ENCODE results near the gene OR9A2. TPM values are rescaled to one million over a fixed set of nuclear protein-coding genes. Genes with fewer than 3 reads are reported as not detected.

The OR9A2 gene
- total and polyA plus RNA-seq, 11 donors: 0.29 TPM; not detected in 10

DNA sequence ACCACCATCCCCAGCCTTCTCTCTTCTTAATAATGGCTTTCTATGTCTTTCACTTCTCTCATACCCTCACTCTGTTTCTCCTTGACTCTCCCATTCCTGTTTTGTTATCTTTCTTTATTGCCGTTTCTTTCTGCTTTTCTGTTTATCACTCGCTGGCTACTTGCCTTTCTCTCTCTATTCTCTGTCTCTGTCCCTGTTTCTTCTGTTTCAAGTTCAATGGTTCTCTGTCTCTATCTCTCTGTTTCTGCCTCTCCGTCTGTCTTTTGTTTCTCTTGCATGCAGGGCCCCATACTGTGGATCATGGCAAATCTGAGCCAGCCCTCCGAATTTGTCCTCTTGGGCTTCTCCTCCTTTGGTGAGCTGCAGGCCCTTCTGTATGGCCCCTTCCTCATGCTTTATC is 25.1 kb upstream of the OR9A2 start, which contains the start of gene OR6V1:
TSS of gene OR6V1 (plus strand) at position 301 of the 400 bp plus-strand sequence. CDS start at position 301, 0 bp downstream.
- Histone ChIP-seq H3K27me3 (no peaks in the 10 kb centered on the region), H3K36me3 (no peaks in the 10 kb centered on the region), H3K4me1 (peaks cover 0 to 25% (median 5%) of the 10 kb centered on the region in 12 donors), H3K27ac (peak within 1 kb of the TSS in 6 of 12 donors; percentile 65 to 83 (median 74)), H3K9me3 (peaks cover 0 to 6% (median 0%) of the 10 kb centered on the region in 12 donors), H3K4me3 (no peak within 1 kb of the TSS)
- intact Hi-C loops (cut with DNase I): no loop called here
- 84 to 94% (median 89%) methylated on average over 4 of the region's 4 CpGs for WGBS, 4 donors
- no peak for ATAC-seq
- DNase-seq: no peak
- TF ChIP-seq, protein P1, sequence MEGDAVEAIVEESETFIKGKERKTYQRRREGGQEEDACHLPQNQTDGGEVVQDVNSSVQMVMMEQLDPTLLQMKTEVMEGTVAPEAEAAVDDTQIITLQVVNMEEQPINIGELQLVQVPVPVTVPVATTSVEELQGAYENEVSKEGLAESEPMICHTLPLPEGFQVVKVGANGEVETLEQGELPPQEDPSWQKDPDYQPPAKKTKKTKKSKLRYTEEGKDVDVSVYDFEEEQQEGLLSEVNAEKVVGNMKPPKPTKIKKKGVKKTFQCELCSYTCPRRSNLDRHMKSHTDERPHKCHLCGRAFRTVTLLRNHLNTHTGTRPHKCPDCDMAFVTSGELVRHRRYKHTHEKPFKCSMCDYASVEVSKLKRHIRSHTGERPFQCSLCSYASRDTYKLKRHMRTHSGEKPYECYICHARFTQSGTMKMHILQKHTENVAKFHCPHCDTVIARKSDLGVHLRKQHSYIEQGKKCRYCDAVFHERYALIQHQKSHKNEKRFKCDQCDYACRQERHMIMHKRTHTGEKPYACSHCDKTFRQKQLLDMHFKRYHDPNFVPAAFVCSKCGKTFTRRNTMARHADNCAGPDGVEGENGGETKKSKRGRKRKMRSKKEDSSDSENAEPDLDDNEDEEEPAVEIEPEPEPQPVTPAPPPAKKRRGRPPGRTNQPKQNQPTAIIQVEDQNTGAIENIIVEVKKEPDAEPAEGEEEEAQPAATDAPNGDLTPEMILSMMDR (IDR thresholded peaks at IDR 0.05): no peak
- no peak for TF ChIP-seq POLR2A (IDR thresholded peaks at IDR 0.05)

DNA sequence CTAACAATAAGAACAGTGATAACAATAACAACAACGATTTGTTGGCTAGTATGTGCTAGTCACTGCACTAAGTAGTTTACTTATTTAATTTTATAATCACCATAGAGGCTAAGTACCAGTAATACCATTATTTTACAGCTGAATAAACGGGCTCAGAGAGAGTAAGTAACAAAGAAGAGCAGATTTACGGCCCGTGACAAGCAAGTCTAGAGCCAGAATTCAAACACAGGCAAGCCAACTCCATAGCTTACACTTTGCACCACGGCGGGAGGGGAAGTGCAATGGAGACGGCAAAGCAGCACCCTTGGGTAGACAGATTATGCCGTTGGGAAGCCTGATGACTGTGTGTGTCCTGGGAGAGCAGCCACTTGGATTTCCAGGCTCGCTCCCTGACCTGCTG is 24.0 kb upstream of the OR9A2 start:
- no peak for ATAC-seq

DNA sequence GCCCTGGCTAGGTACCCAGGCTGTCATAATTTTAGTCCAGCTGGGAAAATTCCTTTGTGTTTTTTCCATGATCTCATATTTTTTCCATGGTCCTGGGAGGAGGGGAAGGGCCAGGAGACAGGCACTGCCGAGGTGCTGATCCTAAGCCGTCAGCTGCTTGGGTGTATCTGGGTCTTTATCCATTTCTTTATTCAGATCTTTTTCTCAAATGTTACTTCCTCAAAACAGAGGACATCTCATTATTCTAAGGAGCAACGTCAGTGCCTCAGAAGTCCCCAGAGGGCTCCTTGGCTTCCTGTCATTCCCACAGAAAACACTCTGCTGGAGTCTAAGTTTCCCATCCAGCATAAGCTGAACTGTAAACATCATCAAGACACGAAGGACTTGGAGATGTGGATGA is 22.4 kb upstream of the OR9A2 start:
- Histone ChIP-seq H3K9me3 (no peaks in the 10 kb centered on the region), H3K36me3 (no peaks in the 10 kb centered on the region), H3K4me1 (peaks cover 0 to 32% (median 5%) of the 10 kb centered on the region in 12 donors), H3K27ac (peak overlapping the region; percentile 1 to 83 (median 68)), H3K4me3 (no peak overlapping the region), H3K27me3 (no peaks in the 10 kb centered on the region)
- TF ChIP-seq POLR2A (IDR thresholded peaks at IDR 0.05): no peak
- ATAC-seq (peak; percentile 49 to 93 (median 70)), DNase-seq (peak in 4 of 5 donors; percentile 30 to 64 (median 60))
- WGBS, 4 donors: 27 to 36% (median 28%) methylated on average over 4 of the region's 4 CpGs
- intact Hi-C loops (cut with DNase I): no loop called here

More for the DNA sequence above, 24.0 kb upstream of the OR9A2 start:
- DNase-seq: no peak
- Histone ChIP-seq H3K4me3 (no peak overlapping the region), H3K27ac (peak overlapping the region in 8 of 12 donors; percentile 8 to 83 (median 72)), H3K36me3 (no peaks in the 10 kb centered on the region), H3K9me3 (peaks cover 0 to 6% (median 0%) of the 10 kb centered on the region in 12 donors), H3K27me3 (no peaks in the 10 kb centered on the region), H3K4me1 (peaks cover 0 to 32% (median 5%) of the 10 kb centered on the region in 12 donors)
- WGBS, 4 donors: 62 to 67% (median 64%) methylated on average over 9 of the region's 9 CpGs
- no peak for TF ChIP-seq POLR2A (IDR thresholded peaks at IDR 0.05)
- TF ChIP-seq, protein P1 (IDR thresholded peaks at IDR 0.05): no peak
- intact Hi-C loops (cut with DNase I): no loop called here

DNA sequence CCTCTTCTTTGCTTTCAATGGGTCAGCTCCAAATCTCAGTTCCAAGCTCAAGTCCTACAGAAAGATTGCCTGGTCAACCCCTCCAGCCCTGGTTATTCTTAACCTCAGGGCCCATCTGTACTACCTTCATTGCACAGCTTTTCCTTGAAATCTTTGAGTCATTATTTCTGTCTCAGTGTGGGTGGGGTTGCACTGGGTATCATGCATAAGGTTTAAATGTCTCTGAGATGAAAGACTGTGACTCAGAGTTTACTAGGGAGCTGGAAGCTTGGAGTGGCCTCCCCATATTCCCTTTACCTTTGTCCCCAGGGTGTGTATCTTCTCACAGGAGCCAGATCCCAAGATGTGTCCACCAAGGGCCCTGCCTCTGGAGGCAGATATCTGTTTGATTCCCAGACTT is 21.9 kb upstream of the OR9A2 start:
- TF ChIP-seq, protein P1 (IDR thresholded peaks at IDR 0.05): no peak
- no peak for TF ChIP-seq POLR2A (IDR thresholded peaks at IDR 0.05)
- Histone ChIP-seq H3K4me3 (no peak overlapping the region), H3K27ac (peak overlapping the region in 11 of 12 donors; percentile 1 to 83 (median 73)), H3K27me3 (no peaks in the 10 kb centered on the region), H3K4me1 (peaks cover 0 to 32% (median 5%) of the 10 kb centered on the region in 12 donors), H3K36me3 (no peaks in the 10 kb centered on the region), H3K9me3 (no peaks in the 10 kb centered on the region)
- DNase-seq (no peak), ATAC-seq (no peak)
- intact Hi-C loops (cut with DNase I): no loop called here

DNA sequence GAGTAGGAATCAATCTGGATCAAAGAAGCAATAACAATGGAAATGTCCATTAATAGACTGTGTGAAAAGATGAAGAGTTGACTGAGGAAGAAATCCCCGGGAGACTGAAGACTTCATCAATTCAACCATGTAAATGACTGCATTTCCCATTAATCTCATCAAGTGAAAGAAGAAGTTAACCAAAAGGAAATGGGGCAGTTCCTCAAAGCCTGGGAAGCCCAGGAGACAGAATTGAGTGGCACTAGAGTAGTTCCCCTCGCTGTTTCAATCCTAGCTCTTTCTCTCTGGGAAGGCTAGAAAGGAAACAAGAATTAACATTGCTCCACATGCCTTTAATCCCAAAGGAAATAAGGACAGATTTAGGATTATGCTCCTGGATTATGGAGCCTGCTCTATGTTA is 20.4 kb upstream of the OR9A2 start:
- no peak for TF ChIP-seq POLR2A (IDR thresholded peaks at IDR 0.05)
- TF ChIP-seq, protein P1 (IDR thresholded peaks at IDR 0.05): no peak
- WGBS, 4 donors: 66 to 70% (median 70%) methylated on average over 2 of the region's 2 CpGs
- no peak overlapping the region for H3K4me3 ChIP-seq
- no peaks in the 10 kb centered on the region for H3K27me3 ChIP-seq
- intact Hi-C loops (cut with DNase I): no loop called here
- H3K9me3 ChIP-seq: no peaks in the 10 kb centered on the region
- H3K36me3 ChIP-seq: no peaks in the 10 kb centered on the region
- peaks cover 0 to 32% (median 5%) of the 10 kb centered on the region in 12 donors for H3K4me1 ChIP-seq
- DNase-seq (no peak), ATAC-seq (peak in 1 of 4 donors; percentile 22)
- H3K27ac ChIP-seq: peak overlapping the region in 5 of 12 donors; percentile 27 to 83 (median 46)

Measured in heart left ventricle (tissue), 16 donors.